ENCODE measurements around the gene OOEP.

Gene OOEP

DNA sequence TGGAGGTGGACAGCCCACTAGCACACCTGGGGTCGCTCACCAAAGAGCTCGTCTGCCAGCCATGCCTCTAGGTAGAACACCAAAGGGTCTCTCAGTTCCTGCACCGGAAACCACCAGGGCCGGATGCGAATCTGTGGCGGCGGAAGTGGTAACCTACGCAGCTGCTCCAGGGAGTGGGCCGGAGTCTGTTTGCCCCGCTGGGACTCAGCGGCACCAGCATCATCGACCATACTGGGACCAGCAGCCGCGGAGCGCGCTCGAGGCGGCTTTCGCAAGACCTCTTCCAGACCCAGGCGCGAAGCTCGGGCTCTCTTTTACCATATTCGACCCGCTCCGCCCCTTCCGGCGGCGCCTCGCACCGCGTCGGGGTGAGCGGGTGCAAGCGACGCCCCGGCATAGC, at the start of gene OOEP:
Gene OOEP (minus strand): TSS at position 335 of the 400 bp plus-strand sequence. CDS start 105 bp downstream, at position 230.
- TF ChIP-seq ZFX (IDR thresholded peaks at IDR 0.05) (no peak), CTCF (conservative IDR thresholded peaks at IDR 0.05) (no peak)
- H3K27ac ChIP-seq, result no peak within 1 kb of the TSS

- no peak overlapping the region for H3K27ac ChIP-seq
- no peak for TF ChIP-seq CTCF (conservative IDR thresholded peaks at IDR 0.05)
- TF ChIP-seq ZFX (IDR thresholded peaks at IDR 0.05), result no peak
Measured at GRCh38 chr6:73418081-73418741, 48.5 kb upstream of the OOEP start.

- no peak overlapping the region for H3K27ac ChIP-seq
- no peak for TF ChIP-seq CTCF (conservative IDR thresholded peaks at IDR 0.05)
- TF ChIP-seq ZFX (IDR thresholded peaks at IDR 0.05), result no peak
Measured at GRCh38 chr6:73413102-73413501, 43.4 kb upstream of the OOEP start.

DNA sequence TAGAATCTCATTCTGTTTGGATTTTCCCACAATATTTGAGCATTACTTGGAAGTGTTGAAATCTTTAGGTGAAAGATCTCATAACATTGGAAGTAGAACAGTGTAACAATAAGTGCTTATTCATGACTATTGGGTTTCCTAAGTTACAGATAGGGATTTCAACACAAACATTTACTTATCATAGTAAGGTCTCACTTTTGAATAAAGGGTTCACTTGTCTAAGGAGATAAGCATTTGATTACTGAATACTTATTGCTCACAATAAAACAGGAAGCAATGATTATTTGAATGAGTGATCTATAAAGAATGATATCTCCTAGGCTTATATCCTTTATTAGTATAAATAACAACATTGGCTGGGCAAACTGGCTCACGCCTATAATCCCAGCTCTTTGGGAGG, 39.7 kb upstream of the OOEP start:
- no peak overlapping the region for H3K27ac ChIP-seq
- TF ChIP-seq CTCF (conservative IDR thresholded peaks at IDR 0.05), result no peak

GRCh38 chr6:73400656-73401055, 31.0 kb upstream of the OOEP start:
- TF ChIP-seq CTCF (conservative IDR thresholded peaks at IDR 0.05), result no peak
- no peak for TF ChIP-seq ZFX (IDR thresholded peaks at IDR 0.05)
- no peak overlapping the region for H3K27ac ChIP-seq

DNA sequence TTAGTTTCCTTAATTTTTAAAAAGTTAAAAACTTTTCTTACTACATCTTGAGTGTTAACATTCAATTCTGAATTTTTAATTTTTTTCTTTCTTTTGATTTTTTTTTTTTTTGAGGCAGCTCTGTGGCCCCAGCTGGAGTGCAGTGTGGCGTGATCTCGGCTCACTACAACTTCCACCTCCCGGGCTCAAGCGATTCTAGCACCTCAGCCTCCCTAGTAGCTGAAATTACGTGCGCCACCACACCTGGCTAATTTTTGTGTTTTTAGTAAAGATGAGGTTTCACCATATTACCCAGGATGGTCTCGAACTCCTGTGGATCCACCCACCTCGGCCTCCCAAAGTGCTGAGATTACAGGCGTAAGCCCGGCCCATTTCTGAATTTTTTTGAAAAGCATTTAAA, 26.2 kb upstream of the OOEP start:
- TF ChIP-seq CTCF (conservative IDR thresholded peaks at IDR 0.05) (no peak), ZFX (IDR thresholded peaks at IDR 0.05) (no peak)
- H3K27ac ChIP-seq, result no peak overlapping the region

DNA sequence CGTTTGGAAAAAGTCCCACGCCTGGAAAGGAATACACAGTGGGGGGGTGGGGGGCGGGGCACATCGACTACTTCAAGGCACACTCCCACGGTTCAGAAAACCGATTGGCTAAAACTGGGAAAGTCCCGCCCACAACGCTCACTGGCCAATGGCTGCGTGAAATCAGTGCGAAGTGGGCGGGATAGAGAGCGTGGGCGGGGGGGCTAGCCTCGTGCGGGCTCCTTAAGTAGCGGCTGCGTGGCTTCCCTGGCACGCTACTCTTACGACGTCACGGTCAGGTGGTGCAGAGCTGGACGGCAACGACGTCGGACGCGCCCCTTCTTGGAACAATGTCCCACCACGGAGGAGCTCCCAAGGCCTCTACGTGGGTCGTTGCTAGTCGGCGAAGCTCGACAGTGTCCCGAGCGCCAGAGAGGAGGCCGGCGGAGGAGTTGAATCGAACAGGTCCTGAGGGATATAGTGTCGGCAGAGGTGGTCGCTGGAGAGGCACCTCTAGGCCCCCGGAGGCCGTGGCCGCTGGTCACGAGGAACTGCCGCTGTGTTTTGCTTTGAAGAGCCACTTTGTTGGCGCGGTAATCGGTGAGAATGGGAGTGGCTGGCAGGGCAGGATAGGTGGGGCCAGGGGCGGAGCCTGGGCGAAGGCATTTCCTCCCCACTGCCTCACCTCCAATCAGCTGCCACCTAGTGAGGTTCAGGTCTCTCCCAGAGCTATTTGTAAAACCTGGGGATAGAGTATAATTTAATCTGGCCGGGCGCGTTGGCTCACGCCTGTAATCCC, 25.1 kb upstream of the OOEP start, which contains the start of gene DDX43:
Gene DDX43 (plus strand): TSS at position 252 of the 778 bp plus-strand sequence. CDS start 78 bp downstream, at position 330.
- TF ChIP-seq ZFX (IDR thresholded peaks at IDR 0.05), result no peak
- TF ChIP-seq CTCF (conservative IDR thresholded peaks at IDR 0.05), result no peak
- peak within 1 kb of the TSS; percentile 59 for H3K27ac ChIP-seq
